HEK293 (cell line): ENCODE data around the gene GJA3.

Experiments
- GLIS1 ChIP-seq: fragments of 450-650 bp; formaldehyde crosslinking; IDR thresholded peaks from 2 replicates; pipeline ENCODE4 v1.5.1; 2016; ENCODE audit warnings: missing biosample characterization, missing genetic modification characterization
- IKZF3 ChIP-seq: fragments of 450-650 bp; IDR thresholded peaks from 2 replicates; pipeline ENCODE4 v1.5.0; 2018; ENCODE audit warnings: missing biosample characterization, mild to moderate bottlenecking, missing genetic modification characterization, moderate library complexity
- KLF1 ChIP-seq: fragments of 450-650 bp; formaldehyde crosslinking; IDR thresholded peaks from 2 replicates; pipeline ENCODE4 v1.5.1; 2016; ENCODE audit warnings: missing biosample characterization, missing genetic modification characterization
- KLF10 ChIP-seq: fragments of 450-650 bp; IDR thresholded peaks from 2 replicates; pipeline ENCODE4 v1.5.1; 2018; ENCODE audit warnings: missing biosample characterization, mild to moderate bottlenecking, missing genetic modification characterization
- KLF16 ChIP-seq: fragments of 450-650 bp; formaldehyde crosslinking; IDR thresholded peaks from 2 replicates; pipeline ENCODE4 v1.5.1; 2017; ENCODE audit warnings: missing biosample characterization, missing genetic modification characterization
- KLF8 ChIP-seq: fragments of 450-650 bp; formaldehyde crosslinking; IDR thresholded peaks from 2 replicates; pipeline ENCODE4 v1.5.1; 2016; ENCODE audit warnings: missing biosample characterization, missing genetic modification characterization
- MZF1 ChIP-seq: fragments of 450-650 bp; formaldehyde crosslinking; IDR thresholded peaks from 2 replicates; pipeline ENCODE4 v1.5.1; 2017; ENCODE audit warnings: missing biosample characterization, missing genetic modification characterization, borderline replicate concordance
- SP3 ChIP-seq: fragments of 450-650 bp; formaldehyde crosslinking; IDR thresholded peaks from 2 replicates; pipeline ENCODE4 v1.5.1; 2016; ENCODE audit warnings: missing biosample characterization, missing genetic modification characterization
- ZBTB1 ChIP-seq: fragments of 450-650 bp; formaldehyde crosslinking; IDR thresholded peaks from 2 replicates; pipeline ENCODE4 v1.5.1; 2016; ENCODE audit warnings: missing biosample characterization, missing genetic modification characterization
- ZBTB21 ChIP-seq: fragments of 450-650 bp; formaldehyde crosslinking; IDR thresholded peaks from 2 replicates; pipeline ENCODE4 v1.5.1; 2017; ENCODE audit warnings: missing biosample characterization, missing genetic modification characterization
- ZNF132 ChIP-seq: fragments of 450-650 bp; formaldehyde crosslinking; IDR thresholded peaks from 2 replicates; pipeline ENCODE4 v1.5.1; 2017; ENCODE audit warnings: missing biosample characterization, missing genetic modification characterization, borderline replicate concordance
- ZNF175 ChIP-seq: fragments of 450-650 bp; formaldehyde crosslinking; IDR thresholded peaks from 2 replicates; pipeline ENCODE4 v1.5.1; 2016; ENCODE audit warnings: missing biosample characterization, missing genetic modification characterization
- ZNF184 ChIP-seq: fragments of 450-650 bp; IDR thresholded peaks from 2 replicates; pipeline ENCODE4 v1.5.1; 2018; ENCODE audit warnings: missing biosample characterization, mild to moderate bottlenecking, missing genetic modification characterization
- ZNF221 ChIP-seq: fragments of 450-650 bp; formaldehyde crosslinking; IDR thresholded peaks from 2 replicates; pipeline ENCODE4 v1.5.1; 2017; ENCODE audit warnings: missing biosample characterization, missing genetic modification characterization, borderline replicate concordance
- ZNF274 ChIP-seq, 2 experiments: fragments of 200-500 bp in 1 of 2; fragments of 450-650 bp in 1 of 2; sonication (Bioruptor generic) in 1 of 2; formaldehyde crosslinking in 1 of 2; IDR thresholded peaks; 2 replicates each; pipeline versions ENCODE4 v1.5.1 to v1.6.1; 2014 to 2016; ENCODE audit warnings: borderline replicate concordance in 1 of 2, inconsistent platforms in 1 of 2, low read length in 1 of 2, missing biosample characterization in 1 of 2, missing genetic modification characterization in 1 of 2
- ZNF311 ChIP-seq: fragments of 450-650 bp; formaldehyde crosslinking; IDR thresholded peaks from 2 replicates; pipeline ENCODE4 v1.5.1; 2017; ENCODE audit warnings: missing biosample characterization, missing genetic modification characterization, borderline replicate concordance
- ZNF335 ChIP-seq: fragments of 450-650 bp; formaldehyde crosslinking; conservative IDR thresholded peaks from 2 replicates; pipeline ENCODE4 v1.5.1; 2016; ENCODE audit warnings: missing biosample characterization, missing genetic modification characterization
- ZNF366 ChIP-seq: fragments of 450-650 bp; formaldehyde crosslinking; conservative IDR thresholded peaks from 2 replicates; pipeline ENCODE4 v1.5.1; 2016; ENCODE audit warnings: missing biosample characterization, missing genetic modification characterization
- ZNF558 ChIP-seq: fragments of 450-650 bp; formaldehyde crosslinking; IDR thresholded peaks from 2 replicates; pipeline ENCODE4 v1.5.1; 2016; ENCODE audit warnings: missing biosample characterization, missing genetic modification characterization
- ZNF660 ChIP-seq: fragments of 450-650 bp; IDR thresholded peaks from 2 replicates; pipeline ENCODE4 v1.5.1; 2018; ENCODE audit warnings: missing biosample characterization, mild to moderate bottlenecking, missing genetic modification characterization
- ZNF664 ChIP-seq: fragments of 450-650 bp; formaldehyde crosslinking; IDR thresholded peaks from 2 replicates; pipeline ENCODE4 v1.5.1; 2016; ENCODE audit warnings: missing biosample characterization, missing genetic modification characterization
- ZNF76 ChIP-seq: fragments of 450-650 bp; formaldehyde crosslinking; IDR thresholded peaks from 2 replicates; pipeline ENCODE4; 2016; ENCODE audit warnings: low read depth, missing biosample characterization, missing genetic modification characterization, borderline replicate concordance
- ZXDB ChIP-seq: fragments of 450-650 bp; formaldehyde crosslinking; IDR thresholded peaks from 2 replicates; pipeline ENCODE4 v1.5.1; 2016; ENCODE audit warnings: missing biosample characterization, missing genetic modification characterization
- TF ChIP-seq, protein P1 (sequence below): fragments of 450-650 bp; formaldehyde crosslinking; IDR thresholded peaks from 2 replicates; pipeline ENCODE4 v1.5.1; 2016; ENCODE audit warnings: missing biosample characterization, missing genetic modification characterization
- TF ChIP-seq, protein P2 (sequence below): fragments of 450-650 bp; IDR thresholded peaks from 2 replicates; pipeline ENCODE4 v1.5.1; 2018; ENCODE audit warnings: missing biosample characterization, missing genetic modification characterization
- TF ChIP-seq, protein P3 (sequence below): fragments of 450-650 bp; formaldehyde crosslinking; IDR thresholded peaks from 2 replicates; pipeline ENCODE4 v1.5.1; 2017; ENCODE audit warnings: missing biosample characterization, missing genetic modification characterization
- TF ChIP-seq, protein P4 (sequence below): sonication (generic); formaldehyde crosslinking; IDR thresholded peaks from 2 replicates; pipeline ENCODE4 v1.8.1; 2022; ENCODE audit warnings: mild to moderate bottlenecking, moderate library complexity, missing genetic modification reagents
- TF ChIP-seq, protein P5 (sequence below): fragments of 450-650 bp; formaldehyde crosslinking; IDR thresholded peaks from 2 replicates; pipeline ENCODE4 v1.5.1; 2017; ENCODE audit warnings: missing biosample characterization, missing genetic modification characterization
- TF ChIP-seq, protein P6 (sequence below): fragments of 450-650 bp; formaldehyde crosslinking; IDR thresholded peaks from 2 replicates; pipeline ENCODE4 v1.5.1; 2016; ENCODE audit warnings: missing biosample characterization, missing genetic modification characterization

Gene GJA3

DNA sequence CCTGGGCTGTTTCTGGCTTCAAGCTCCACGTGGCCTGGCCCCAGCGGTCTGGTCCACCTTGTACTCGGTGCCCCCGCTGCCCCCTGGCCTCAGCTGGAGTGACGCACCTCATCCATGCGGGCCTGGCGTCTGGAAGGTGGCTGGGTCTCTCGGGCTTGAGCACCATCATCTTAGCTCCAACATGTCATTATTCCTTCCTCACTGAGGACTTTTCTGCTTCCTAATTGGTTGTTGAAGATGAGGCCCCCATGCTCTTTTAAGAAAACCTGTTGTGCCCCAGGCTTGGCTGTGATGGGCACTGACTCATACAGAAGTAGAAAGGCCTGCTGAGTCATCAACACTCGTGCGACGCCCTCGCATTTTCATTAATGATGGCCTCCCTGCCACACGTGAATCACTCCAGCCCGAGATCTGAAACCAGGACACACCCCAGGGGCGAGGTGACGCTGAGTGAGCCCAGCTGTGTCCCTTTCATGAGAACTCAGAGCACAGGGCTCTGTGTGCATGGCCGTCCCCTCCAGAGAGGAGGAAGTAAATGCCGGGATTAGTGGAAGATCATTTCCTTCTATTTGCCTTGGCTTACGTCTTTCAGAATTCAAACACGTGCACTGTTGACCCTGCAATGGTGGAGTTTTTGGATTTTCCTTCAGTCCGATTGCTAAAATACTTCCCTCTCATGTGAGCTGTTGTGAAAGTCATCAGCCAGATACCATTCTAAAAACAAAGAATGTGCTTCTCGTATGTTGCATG is 14.0 kb upstream of the GJA3 start (continued):
- TF ChIP-seq ZNF76 = no peak
- peak; percentile 42; the same call in 1 of the 2 replicates for TF ChIP-seq SP3 (tag by site-specific recombination)
- TF ChIP-seq ZNF175 (tag by site-specific recombination) = no peak
- no peak for TF ChIP-seq ZNF311 (tag by site-specific recombination)
- TF ChIP-seq ZXDB (tag by site-specific recombination) = peak; percentile 80
- TF ChIP-seq, protein P1, sequence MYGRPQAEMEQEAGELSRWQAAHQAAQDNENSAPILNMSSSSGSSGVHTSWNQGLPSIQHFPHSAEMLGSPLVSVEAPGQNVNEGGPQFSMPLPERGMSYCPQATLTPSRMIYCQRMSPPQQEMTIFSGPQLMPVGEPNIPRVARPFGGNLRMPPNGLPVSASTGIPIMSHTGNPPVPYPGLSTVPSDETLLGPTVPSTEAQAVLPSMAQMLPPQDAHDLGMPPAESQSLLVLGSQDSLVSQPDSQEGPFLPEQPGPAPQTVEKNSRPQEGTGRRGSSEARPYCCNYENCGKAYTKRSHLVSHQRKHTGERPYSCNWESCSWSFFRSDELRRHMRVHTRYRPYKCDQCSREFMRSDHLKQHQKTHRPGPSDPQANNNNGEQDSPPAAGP = peak; percentile 59; the same call in 1 of the 2 replicates
- no peak for TF ChIP-seq ZNF274 (IDR thresholded peaks at IDR 0.05; ENCODE audit: low read length)
- TF ChIP-seq ZNF274 (tag by site-specific recombination; IDR thresholded peaks at IDR 0.05; ENCODE audit: borderline replicate concordance) = no peak
- TF ChIP-seq, protein P2, sequence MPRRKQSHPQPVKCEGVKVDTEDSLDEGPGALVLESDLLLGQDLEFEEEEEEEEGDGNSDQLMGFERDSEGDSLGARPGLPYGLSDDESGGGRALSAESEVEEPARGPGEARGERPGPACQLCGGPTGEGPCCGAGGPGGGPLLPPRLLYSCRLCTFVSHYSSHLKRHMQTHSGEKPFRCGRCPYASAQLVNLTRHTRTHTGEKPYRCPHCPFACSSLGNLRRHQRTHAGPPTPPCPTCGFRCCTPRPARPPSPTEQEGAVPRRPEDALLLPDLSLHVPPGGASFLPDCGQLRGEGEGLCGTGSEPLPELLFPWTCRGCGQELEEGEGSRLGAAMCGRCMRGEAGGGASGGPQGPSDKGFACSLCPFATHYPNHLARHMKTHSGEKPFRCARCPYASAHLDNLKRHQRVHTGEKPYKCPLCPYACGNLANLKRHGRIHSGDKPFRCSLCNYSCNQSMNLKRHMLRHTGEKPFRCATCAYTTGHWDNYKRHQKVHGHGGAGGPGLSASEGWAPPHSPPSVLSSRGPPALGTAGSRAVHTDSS (tag by site-specific recombination) = 0 out of 2 replicates have a peak, but pooled peaks have one; percentile 27
- peak; percentile 77 for TF ChIP-seq ZBTB21
- 0 out of 2 replicates have a peak, but pooled peaks have one; percentile 14 for TF ChIP-seq ZNF558 (tag by site-specific recombination)
- TF ChIP-seq MZF1 = no peak
- TF ChIP-seq ZNF184 (tag by site-specific recombination) = peak; percentile 51; the same call in 1 of the 2 replicates
- TF ChIP-seq KLF10 (tag by site-specific recombination) = peak; percentile 97
- peak; percentile 31; the same call in 1 of the 2 replicates for TF ChIP-seq KLF16 (tag by site-specific recombination)
- TF ChIP-seq ZNF132 = no peak
- peak; percentile 74 for TF ChIP-seq GLIS1 (tag by site-specific recombination)
- TF ChIP-seq, protein P3, sequence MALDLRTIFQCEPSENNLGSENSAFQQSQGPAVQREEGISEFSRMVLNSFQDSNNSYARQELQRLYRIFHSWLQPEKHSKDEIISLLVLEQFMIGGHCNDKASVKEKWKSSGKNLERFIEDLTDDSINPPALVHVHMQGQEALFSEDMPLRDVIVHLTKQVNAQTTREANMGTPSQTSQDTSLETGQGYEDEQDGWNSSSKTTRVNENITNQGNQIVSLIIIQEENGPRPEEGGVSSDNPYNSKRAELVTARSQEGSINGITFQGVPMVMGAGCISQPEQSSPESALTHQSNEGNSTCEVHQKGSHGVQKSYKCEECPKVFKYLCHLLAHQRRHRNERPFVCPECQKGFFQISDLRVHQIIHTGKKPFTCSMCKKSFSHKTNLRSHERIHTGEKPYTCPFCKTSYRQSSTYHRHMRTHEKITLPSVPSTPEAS (tag by site-specific recombination) = no peak
- TF ChIP-seq ZNF335 (tag by site-specific recombination) = peak; percentile 49; the same call in 1 of the 2 replicates
- TF ChIP-seq ZNF660 (tag by site-specific recombination) = peak; percentile 91; the same call in 1 of the 2 replicates
- no peak for TF ChIP-seq ZBTB1
- TF ChIP-seq, protein P4, sequence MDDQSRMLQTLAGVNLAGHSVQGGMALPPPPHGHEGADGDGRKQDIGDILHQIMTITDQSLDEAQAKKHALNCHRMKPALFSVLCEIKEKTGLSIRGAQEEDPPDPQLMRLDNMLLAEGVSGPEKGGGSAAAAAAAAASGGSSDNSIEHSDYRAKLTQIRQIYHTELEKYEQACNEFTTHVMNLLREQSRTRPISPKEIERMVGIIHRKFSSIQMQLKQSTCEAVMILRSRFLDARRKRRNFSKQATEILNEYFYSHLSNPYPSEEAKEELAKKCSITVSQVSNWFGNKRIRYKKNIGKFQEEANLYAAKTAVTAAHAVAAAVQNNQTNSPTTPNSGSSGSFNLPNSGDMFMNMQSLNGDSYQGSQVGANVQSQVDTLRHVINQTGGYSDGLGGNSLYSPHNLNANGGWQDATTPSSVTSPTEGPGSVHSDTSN (CRISPR knock-in tag) = no peak
- TF ChIP-seq ZNF366 (tag by site-specific recombination) = peak; percentile 86
- TF ChIP-seq, protein P5, sequence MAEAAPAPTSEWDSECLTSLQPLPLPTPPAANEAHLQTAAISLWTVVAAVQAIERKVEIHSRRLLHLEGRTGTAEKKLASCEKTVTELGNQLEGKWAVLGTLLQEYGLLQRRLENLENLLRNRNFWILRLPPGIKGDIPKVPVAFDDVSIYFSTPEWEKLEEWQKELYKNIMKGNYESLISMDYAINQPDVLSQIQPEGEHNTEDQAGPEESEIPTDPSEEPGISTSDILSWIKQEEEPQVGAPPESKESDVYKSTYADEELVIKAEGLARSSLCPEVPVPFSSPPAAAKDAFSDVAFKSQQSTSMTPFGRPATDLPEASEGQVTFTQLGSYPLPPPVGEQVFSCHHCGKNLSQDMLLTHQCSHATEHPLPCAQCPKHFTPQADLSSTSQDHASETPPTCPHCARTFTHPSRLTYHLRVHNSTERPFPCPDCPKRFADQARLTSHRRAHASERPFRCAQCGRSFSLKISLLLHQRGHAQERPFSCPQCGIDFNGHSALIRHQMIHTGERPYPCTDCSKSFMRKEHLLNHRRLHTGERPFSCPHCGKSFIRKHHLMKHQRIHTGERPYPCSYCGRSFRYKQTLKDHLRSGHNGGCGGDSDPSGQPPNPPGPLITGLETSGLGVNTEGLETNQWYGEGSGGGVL (tag by site-specific recombination) = peak; percentile 45; the same call in 1 of the 2 replicates
- TF ChIP-seq ZNF221 (tag by site-specific recombination) = no peak
- peak; percentile 96 for TF ChIP-seq KLF1 (tag by site-specific recombination)
- TF ChIP-seq, protein P6, sequence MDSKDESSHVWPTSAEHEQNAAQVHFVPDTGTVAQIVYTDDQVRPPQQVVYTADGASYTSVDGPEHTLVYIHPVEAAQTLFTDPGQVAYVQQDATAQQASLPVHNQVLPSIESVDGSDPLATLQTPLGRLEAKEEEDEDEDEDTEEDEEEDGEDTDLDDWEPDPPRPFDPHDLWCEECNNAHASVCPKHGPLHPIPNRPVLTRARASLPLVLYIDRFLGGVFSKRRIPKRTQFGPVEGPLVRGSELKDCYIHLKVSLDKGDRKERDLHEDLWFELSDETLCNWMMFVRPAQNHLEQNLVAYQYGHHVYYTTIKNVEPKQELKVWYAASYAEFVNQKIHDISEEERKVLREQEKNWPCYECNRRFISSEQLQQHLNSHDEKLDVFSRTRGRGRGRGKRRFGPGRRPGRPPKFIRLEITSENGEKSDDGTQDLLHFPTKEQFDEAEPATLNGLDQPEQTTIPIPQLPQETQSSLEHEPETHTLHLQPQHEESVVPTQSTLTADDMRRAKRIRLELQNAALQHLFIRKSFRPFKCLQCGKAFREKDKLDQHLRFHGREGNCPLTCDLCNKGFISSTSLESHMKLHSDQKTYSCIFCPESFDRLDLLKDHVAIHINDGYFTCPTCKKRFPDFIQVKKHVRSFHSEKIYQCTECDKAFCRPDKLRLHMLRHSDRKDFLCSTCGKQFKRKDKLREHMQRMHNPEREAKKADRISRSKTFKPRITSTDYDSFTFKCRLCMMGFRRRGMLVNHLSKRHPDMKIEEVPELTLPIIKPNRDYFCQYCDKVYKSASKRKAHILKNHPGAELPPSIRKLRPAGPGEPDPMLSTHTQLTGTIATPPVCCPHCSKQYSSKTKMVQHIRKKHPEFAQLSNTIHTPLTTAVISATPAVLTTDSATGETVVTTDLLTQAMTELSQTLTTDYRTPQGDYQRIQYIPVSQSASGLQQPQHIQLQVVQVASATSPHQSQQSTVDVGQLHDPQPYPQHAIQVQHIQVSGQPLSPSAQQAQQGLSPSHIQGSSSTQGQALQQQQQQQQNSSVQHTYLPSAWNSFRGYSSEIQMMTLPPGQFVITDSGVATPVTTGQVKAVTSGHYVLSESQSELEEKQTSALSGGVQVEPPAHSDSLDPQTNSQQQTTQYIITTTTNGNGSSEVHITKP = peak; percentile 75
- peak; percentile 57; the same call in 1 of the 2 replicates for TF ChIP-seq IKZF3 (tag by site-specific recombination)
- TF ChIP-seq ZNF664 (tag by site-specific recombination) = 0 out of 2 replicates have a peak, but pooled peaks have one; percentile 18
- TF ChIP-seq KLF8 = peak; percentile 81
- TF ChIP-seq, all 188 proteins: peak for 53
